Articular chondrocyte of knee joint (primary cell): ENCODE data around the gene SMNDC1. TPM values are rescaled to one million over a fixed set of nuclear protein-coding genes. Genes with fewer than 3 reads are reported as not detected.

Experiments
- total RNA-seq: library from RNA; depleted of rRNA; stranded (reverse); fragments of >200 nt; gene quantifications from 2 replicates; pipeline ENCODE4 v1.2.3, GENCODE V29; 2012

SMNDC1 gene
- total RNA-seq, result 9.4 and 10.5 TPM in 2 replicates

GRCh38 chr10:110304780-110305421 lies at the start of gene SMNDC1:
Gene SMNDC1, minus strand, starts transcription at chr10:110304920. Its CDS starts 1,333 bp downstream, at chr10:110303587.

Other genes starting within 250 kb of the SMNDC1 start
- 24.0 and 26.7 TPM in 2 replicates for gene MXI1, start 97.3 kb downstream of the SMNDC1 start, total RNA-seq
- 13.7 and 33.8 TPM in 2 replicates for gene DUSP5, start 193.0 kb upstream of the SMNDC1 start, total RNA-seq